HG02763 (cell line): ENCODE results near the gene MDH2.
"Not testable (repeated sequence)": the region's sequence is repeated elsewhere in the genome, so short reads cannot be mapped to it uniquely, and the experiment has no call there.

Experiments used
- ATAC-seq: cut with Tn5 transposase; IDR thresholded peaks from one replicate; pipeline ENCODE4 v1.9.1; 2021; ENCODE audit warnings: mild to moderate bottlenecking, moderate library complexity; ENCODE audit not compliant: unreplicated experiment

MDH2 gene

GRCh38 chr7:76047305-76047810, 548 bp upstream of the MDH2 start:
- ATAC-seq, result peak; percentile 2

GRCh38 chr7:76048668-76048988, 722 bp downstream of the MDH2 start:
- ATAC-seq, result no peak

GRCh38 chr7:76049295-76049694, 1.4 kb downstream of the MDH2 start:
- no peak for ATAC-seq

GRCh38 chr7:76050545-76050944, 2.6 kb downstream of the MDH2 start:
- no peak for ATAC-seq

GRCh38 chr7:76051840-76052239, 3.9 kb downstream of the MDH2 start:
- ATAC-seq, result no peak

- not testable (repeated sequence) for ATAC-seq
These were observed 4.8 kb downstream of the MDH2 start for GRCh38 chr7:76052681-76053080.

- no peak for ATAC-seq
These were observed 5.6 kb downstream of the MDH2 start for GRCh38 chr7:76053461-76053860.

- ATAC-seq, result no peak
These were observed 6.5 kb downstream of the MDH2 start for GRCh38 chr7:76054123-76055120.

- ATAC-seq, result no peak
These were observed 8.3 kb downstream of the MDH2 start for GRCh38 chr7:76056241-76056640.

GRCh38 chr7:76057103-76057812, 9.4 kb downstream of the MDH2 start:
- ATAC-seq, result no peak

- no peak for ATAC-seq
These were observed 9.9 kb downstream of the MDH2 start for GRCh38 chr7:76057813-76058145.

- ATAC-seq, result not testable (repeated sequence)
These were observed 10.8 kb downstream of the MDH2 start for GRCh38 chr7:76058745-76059144.

- no peak for ATAC-seq
These were observed 12.9 kb downstream of the MDH2 start for GRCh38 chr7:76060842-76061241.

GRCh38 chr7:76062254-76062653, 14.3 kb downstream of the MDH2 start:
- ATAC-seq, result no peak

- no peak for ATAC-seq
These were observed 15.2 kb downstream of the MDH2 start for GRCh38 chr7:76063114-76063513.

- ATAC-seq, result no peak
These were observed 15.6 kb downstream of the MDH2 start for GRCh38 chr7:76063525-76063924.

- ATAC-seq, result no peak
These were observed 16.5 kb downstream of the MDH2 start for GRCh38 chr7:76064208-76064970.

- ATAC-seq, result no peak
These were observed 17.2 kb downstream of the MDH2 start for GRCh38 chr7:76065016-76065612.

GRCh38 chr7:76066716-76067503, 19.0 kb downstream of the MDH2 start:
- ATAC-seq, result no peak

GRCh38 chr7:76069238-76069638, 21.3 kb downstream of the MDH2 start:
- ATAC-seq, result no peak
